Measurements from ENCODE around the gene ABCA3. TPM values are rescaled to one million over a fixed set of nuclear protein-coding genes. Genes with fewer than 3 reads are reported as not detected.

ABCA3 gene
- total RNA-seq, 1 experiment from 2014 or later, result 58.4 TPM

DNA sequence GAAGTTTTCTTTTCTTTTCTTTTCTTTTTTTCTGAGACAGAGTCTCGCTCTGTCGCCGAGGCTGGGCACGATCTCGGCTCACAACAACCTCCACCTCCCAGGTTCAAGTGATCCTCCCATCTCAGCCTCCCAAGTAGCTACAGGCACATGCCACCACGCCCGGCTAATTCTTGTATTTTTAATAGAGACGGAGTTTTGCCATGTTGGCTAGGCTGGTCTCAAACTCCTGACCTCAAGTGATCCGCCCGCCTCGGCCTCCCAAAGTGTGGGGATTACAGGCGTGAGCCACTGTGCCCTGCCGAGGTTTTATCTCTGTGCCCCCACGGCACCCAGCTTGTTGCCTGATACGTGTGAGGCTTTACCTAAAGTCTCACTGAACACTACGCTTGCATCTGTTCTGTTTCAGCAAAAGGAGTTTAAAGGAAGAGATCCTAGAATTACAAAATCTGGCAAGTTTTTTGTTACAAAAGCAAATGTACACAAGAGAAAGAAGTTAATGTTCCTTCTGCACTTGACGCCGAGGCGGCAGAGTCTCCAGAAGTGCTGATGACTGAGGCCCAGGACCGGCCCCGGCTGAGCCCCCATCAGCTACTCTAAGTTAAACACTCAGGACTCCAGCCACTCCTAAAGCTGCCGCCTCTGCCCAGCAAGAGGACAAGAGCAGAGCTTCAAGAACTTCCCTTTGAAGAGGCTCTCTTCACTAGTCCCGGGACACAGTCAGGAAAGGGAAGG lies 9.2 kb downstream of the ABCA3 start:
- TF ChIP-seq, protein P1, sequence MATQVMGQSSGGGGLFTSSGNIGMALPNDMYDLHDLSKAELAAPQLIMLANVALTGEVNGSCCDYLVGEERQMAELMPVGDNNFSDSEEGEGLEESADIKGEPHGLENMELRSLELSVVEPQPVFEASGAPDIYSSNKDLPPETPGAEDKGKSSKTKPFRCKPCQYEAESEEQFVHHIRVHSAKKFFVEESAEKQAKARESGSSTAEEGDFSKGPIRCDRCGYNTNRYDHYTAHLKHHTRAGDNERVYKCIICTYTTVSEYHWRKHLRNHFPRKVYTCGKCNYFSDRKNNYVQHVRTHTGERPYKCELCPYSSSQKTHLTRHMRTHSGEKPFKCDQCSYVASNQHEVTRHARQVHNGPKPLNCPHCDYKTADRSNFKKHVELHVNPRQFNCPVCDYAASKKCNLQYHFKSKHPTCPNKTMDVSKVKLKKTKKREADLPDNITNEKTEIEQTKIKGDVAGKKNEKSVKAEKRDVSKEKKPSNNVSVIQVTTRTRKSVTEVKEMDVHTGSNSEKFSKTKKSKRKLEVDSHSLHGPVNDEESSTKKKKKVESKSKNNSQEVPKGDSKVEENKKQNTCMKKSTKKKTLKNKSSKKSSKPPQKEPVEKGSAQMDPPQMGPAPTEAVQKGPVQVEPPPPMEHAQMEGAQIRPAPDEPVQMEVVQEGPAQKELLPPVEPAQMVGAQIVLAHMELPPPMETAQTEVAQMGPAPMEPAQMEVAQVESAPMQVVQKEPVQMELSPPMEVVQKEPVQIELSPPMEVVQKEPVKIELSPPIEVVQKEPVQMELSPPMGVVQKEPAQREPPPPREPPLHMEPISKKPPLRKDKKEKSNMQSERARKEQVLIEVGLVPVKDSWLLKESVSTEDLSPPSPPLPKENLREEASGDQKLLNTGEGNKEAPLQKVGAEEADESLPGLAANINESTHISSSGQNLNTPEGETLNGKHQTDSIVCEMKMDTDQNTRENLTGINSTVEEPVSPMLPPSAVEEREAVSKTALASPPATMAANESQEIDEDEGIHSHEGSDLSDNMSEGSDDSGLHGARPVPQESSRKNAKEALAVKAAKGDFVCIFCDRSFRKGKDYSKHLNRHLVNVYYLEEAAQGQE (IDR thresholded peaks at IDR 0.05; ENCODE audit: insufficient read depth in 1 of 2, low read depth in 2 of 2, low read length in 1 of 2), result no peak
- TF ChIP-seq POLR2AphosphoS5 (IDR thresholded peaks at IDR 0.05; ENCODE audit: low read depth, low read length), result no peak
- TF ChIP-seq, protein P2, sequence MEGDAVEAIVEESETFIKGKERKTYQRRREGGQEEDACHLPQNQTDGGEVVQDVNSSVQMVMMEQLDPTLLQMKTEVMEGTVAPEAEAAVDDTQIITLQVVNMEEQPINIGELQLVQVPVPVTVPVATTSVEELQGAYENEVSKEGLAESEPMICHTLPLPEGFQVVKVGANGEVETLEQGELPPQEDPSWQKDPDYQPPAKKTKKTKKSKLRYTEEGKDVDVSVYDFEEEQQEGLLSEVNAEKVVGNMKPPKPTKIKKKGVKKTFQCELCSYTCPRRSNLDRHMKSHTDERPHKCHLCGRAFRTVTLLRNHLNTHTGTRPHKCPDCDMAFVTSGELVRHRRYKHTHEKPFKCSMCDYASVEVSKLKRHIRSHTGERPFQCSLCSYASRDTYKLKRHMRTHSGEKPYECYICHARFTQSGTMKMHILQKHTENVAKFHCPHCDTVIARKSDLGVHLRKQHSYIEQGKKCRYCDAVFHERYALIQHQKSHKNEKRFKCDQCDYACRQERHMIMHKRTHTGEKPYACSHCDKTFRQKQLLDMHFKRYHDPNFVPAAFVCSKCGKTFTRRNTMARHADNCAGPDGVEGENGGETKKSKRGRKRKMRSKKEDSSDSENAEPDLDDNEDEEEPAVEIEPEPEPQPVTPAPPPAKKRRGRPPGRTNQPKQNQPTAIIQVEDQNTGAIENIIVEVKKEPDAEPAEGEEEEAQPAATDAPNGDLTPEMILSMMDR (IDR thresholded peaks at IDR 0.05), result no peak
- no peak for TF ChIP-seq TCF7L2 (IDR thresholded peaks at IDR 0.05; ENCODE audit: low read depth, low read length)
- TF ChIP-seq SIN3A (IDR thresholded peaks at IDR 0.05; ENCODE audit: borderline replicate concordance, insufficient read depth, low read depth, low read length), result no peak
- intact Hi-C loops (cut with micrococcal nuclease; ENCODE audit: unreplicated experiment) (no loop called here), in situ Hi-C loops (cut with HindIII; ENCODE audit: low pct_unique_long_range_greater_than_20kb, low sequenced_read_pairs) (no loop called here)
- no peaks in the 10 kb centered on the region for H3K9me3 ChIP-seq (ENCODE audit: control insufficient read depth, insufficient read depth, low read depth, low read length)
- DNase-seq (ENCODE audit: low read depth, low spot score) (no peak), ATAC-seq (no peak)
- H3K27me3 ChIP-seq (ENCODE audit: control insufficient read depth, insufficient read depth, low read length), result no peaks in the 10 kb centered on the region
- BruUV-seq (replicated peaks), result no TSS peak
- no peak overlapping the region for H3K27ac ChIP-seq (ENCODE audit: low read length)
- ChIA-PET POLR2A (no interaction called here), CTCF (interaction anchor here (0.7 kb wide), 1 partner anchor 26 kb away, joined by 5 read pairs; no protein-coding TSS in a partner anchor)
- no peak overlapping the region for H3K4me3 ChIP-seq (ENCODE audit: low read depth in 2 of 2, low read length in 2 of 2)
- no peaks in the 10 kb centered on the region for H3K36me3 ChIP-seq (ENCODE audit: control insufficient read depth, insufficient read depth, low read length)
- H3K4me1 ChIP-seq (ENCODE audit: control insufficient read depth, insufficient read depth, low read length), result no peaks in the 10 kb centered on the region

DNA sequence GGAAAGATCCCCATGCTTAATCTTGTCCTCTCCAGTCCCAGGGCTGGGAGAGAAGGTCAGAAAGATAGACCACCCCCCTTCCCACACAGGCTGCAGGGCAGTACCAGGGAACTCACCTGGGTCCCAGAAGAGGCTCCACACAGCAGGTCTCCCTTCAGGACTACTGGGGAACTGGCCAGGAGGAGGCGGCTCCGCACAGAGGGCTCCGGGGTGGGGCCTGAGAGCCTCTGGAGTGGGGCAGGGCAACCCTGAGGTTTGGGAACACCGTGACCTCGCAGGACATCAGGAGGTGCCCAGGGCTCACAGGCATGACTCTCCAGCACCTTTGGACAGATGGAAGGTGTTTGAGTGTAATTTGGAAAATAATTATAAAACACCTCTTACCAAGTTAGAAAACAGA lies 11.0 kb downstream of the ABCA3 start:
- Histone ChIP-seq H3K27me3 (ENCODE audit: control insufficient read depth, insufficient read depth, low read length) (no peaks in the 10 kb centered on the region), H3K4me1 (ENCODE audit: control insufficient read depth, insufficient read depth, low read length) (no peaks in the 10 kb centered on the region), H3K9me3 (ENCODE audit: control insufficient read depth, insufficient read depth, low read depth, low read length) (no peaks in the 10 kb centered on the region), H3K4me3 (ENCODE audit: low read depth in 2 of 2, low read length in 2 of 2) (no peak overlapping the region), H3K27ac (ENCODE audit: low read length) (no peak overlapping the region), H3K36me3 (ENCODE audit: control insufficient read depth, insufficient read depth, low read length) (no peaks in the 10 kb centered on the region; the same call in 1 of the 2 replicates)
- POLR2A ChIA-PET, result no interaction called here
- intact Hi-C loops (cut with micrococcal nuclease; ENCODE audit: unreplicated experiment), result no loop called here
- TF ChIP-seq, protein P2 (IDR thresholded peaks at IDR 0.05), result no peak
- TF ChIP-seq SIN3A (IDR thresholded peaks at IDR 0.05; ENCODE audit: borderline replicate concordance, insufficient read depth, low read depth, low read length) (no peak), POLR2AphosphoS5 (IDR thresholded peaks at IDR 0.05; ENCODE audit: low read depth, low read length) (no peak), TCF7L2 (IDR thresholded peaks at IDR 0.05; ENCODE audit: low read depth, low read length) (no peak)
- TF ChIP-seq, protein P1 (IDR thresholded peaks at IDR 0.05; ENCODE audit: insufficient read depth in 1 of 2, low read depth in 2 of 2, low read length in 1 of 2), result no peak
- no peak for DNase-seq (ENCODE audit: low read depth, low spot score)
- CTCF ChIA-PET, result interaction anchor here (1.0 kb wide), 1 partner anchor 172 kb away, joined by 5 read pairs; no protein-coding TSS in a partner anchor
- no TSS peak for BruUV-seq (replicated peaks)
- in situ Hi-C loops (cut with HindIII; ENCODE audit: low pct_unique_long_range_greater_than_20kb, low sequenced_read_pairs), result no loop called here
- ATAC-seq, result no peak
